ENCODE results near the gene ADCY5. TPM values are rescaled to one million over a fixed set of nuclear protein-coding genes. Genes with fewer than 3 reads are reported as not detected.

ADCY5 gene
- total RNA-seq, 1 donor from 2014 or later, result 6.8 TPM

GRCh38 chr3:123258811-123259420 is 190.0 kb downstream of the ADCY5 start:
- Mint-ChIP-seq H3K27me3 (ENCODE audit: low read depth) (no peaks in the 10 kb centered on the region), H3K27ac (peak overlapping the region; percentile 76), H3K4me3 (no peak overlapping the region), H3K9me3 (no peaks in the 10 kb centered on the region), H3K4me1 (peaks cover 6% of the 10 kb centered on the region), H3K36me3 (peaks cover 2% of the 10 kb centered on the region)
- no peak for DNase-seq (ENCODE audit: low spot score in 2 of 2, unreplicated experiment in 2 of 2)
- TF ChIP-seq, protein P1, sequence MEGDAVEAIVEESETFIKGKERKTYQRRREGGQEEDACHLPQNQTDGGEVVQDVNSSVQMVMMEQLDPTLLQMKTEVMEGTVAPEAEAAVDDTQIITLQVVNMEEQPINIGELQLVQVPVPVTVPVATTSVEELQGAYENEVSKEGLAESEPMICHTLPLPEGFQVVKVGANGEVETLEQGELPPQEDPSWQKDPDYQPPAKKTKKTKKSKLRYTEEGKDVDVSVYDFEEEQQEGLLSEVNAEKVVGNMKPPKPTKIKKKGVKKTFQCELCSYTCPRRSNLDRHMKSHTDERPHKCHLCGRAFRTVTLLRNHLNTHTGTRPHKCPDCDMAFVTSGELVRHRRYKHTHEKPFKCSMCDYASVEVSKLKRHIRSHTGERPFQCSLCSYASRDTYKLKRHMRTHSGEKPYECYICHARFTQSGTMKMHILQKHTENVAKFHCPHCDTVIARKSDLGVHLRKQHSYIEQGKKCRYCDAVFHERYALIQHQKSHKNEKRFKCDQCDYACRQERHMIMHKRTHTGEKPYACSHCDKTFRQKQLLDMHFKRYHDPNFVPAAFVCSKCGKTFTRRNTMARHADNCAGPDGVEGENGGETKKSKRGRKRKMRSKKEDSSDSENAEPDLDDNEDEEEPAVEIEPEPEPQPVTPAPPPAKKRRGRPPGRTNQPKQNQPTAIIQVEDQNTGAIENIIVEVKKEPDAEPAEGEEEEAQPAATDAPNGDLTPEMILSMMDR (IDR thresholded peaks at IDR 0.05; ENCODE audit: unreplicated experiment), result peak; percentile 29

- H3K4me3 Mint-ChIP-seq, result no peak overlapping the region
- H3K4me1 Mint-ChIP-seq, result peaks cover 6% of the 10 kb centered on the region
- TF ChIP-seq, protein P1 (IDR thresholded peaks at IDR 0.05; ENCODE audit: unreplicated experiment), result no peak
- no peaks in the 10 kb centered on the region for H3K9me3 Mint-ChIP-seq
- no peaks in the 10 kb centered on the region for H3K27me3 Mint-ChIP-seq (ENCODE audit: low read depth)
- H3K36me3 Mint-ChIP-seq, result no peaks in the 10 kb centered on the region
- no peak overlapping the region for H3K27ac Mint-ChIP-seq
- DNase-seq (ENCODE audit: low spot score in 2 of 2, unreplicated experiment in 2 of 2), result no peak
Measured at GRCh38 chr3:123258359-123258758, 190.5 kb downstream of the ADCY5 start.

DNA sequence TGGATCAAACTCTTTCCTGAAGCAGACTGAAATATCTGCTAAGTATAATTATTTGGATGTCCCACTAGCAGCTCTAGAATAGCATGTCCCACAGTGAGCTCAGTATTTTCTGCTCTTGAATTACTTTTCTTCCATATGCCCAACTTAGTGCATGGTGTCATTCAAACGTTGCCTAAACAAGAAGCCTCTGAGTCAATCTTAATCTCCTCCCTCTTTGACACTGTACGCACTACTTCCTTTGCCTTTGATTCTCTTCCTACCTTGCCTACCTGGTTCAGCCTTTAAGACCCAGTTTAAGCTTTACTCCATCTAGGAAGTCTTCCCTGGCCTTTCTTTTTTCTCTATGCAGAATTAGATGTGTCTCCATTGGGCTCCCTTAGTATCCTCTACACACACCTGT is 192.6 kb downstream of the ADCY5 start:
- H3K36me3 Mint-ChIP-seq, result peaks cover 3% of the 10 kb centered on the region
- H3K27me3 Mint-ChIP-seq (ENCODE audit: low read depth), result no peaks in the 10 kb centered on the region
- TF ChIP-seq, protein P1 (IDR thresholded peaks at IDR 0.05; ENCODE audit: unreplicated experiment), result no peak
- no peak overlapping the region for H3K27ac Mint-ChIP-seq
- peaks cover 2% of the 10 kb centered on the region for H3K4me1 Mint-ChIP-seq
- no peak overlapping the region for H3K4me3 Mint-ChIP-seq
- no peak for DNase-seq (ENCODE audit: low spot score in 2 of 2, unreplicated experiment in 2 of 2)
- H3K9me3 Mint-ChIP-seq, result no peaks in the 10 kb centered on the region

DNA sequence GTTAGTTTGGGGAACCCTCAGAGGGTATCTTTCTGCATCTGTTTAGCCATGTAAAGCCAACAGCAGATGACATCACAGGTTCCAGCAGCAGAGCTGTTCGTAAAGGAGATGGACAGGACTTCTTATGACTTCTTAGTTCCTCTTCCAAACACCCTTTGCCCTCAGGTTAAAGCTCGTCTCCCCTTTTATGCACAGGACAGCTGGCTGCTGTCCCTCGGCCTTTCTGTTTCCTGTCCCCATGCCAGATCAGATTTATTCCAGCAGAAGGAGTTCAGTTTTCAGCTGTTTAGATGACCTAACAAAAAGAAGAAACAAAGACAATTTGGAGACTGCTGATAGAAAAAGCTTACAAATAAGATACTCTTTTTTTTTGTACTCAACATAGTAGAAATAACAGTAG is 202.0 kb downstream of the ADCY5 start:
- Mint-ChIP-seq H3K4me1 (peaks cover 3% of the 10 kb centered on the region), H3K27me3 (ENCODE audit: low read depth) (no peaks in the 10 kb centered on the region), H3K27ac (no peak overlapping the region), H3K36me3 (peaks cover 33% of the 10 kb centered on the region), H3K4me3 (no peak overlapping the region), H3K9me3 (no peaks in the 10 kb centered on the region)
- TF ChIP-seq, protein P1 (IDR thresholded peaks at IDR 0.05; ENCODE audit: unreplicated experiment), result no peak
- DNase-seq (ENCODE audit: low spot score in 2 of 2, unreplicated experiment in 2 of 2), result no peak

- Mint-ChIP-seq H3K4me1 (peaks cover 3% of the 10 kb centered on the region), H3K9me3 (peaks cover 13% of the 10 kb centered on the region), H3K36me3 (peaks cover 45% of the 10 kb centered on the region), H3K27me3 (ENCODE audit: low read depth) (no peaks in the 10 kb centered on the region), H3K4me3 (no peak overlapping the region), H3K27ac (no peak overlapping the region)
- TF ChIP-seq, protein P1 (IDR thresholded peaks at IDR 0.05; ENCODE audit: unreplicated experiment), result no peak
- DNase-seq (ENCODE audit: low spot score in 2 of 2, unreplicated experiment in 2 of 2), result peak in 1 of 2 experiments; percentile 21
Measured at GRCh38 chr3:123244128-123244527, 204.8 kb downstream of the ADCY5 start.
